Skeletal muscle cell (primary cell): ENCODE measurements around the gene BACH1.
"Not testable (repeated sequence)": the region's sequence is repeated elsewhere in the genome, so short reads cannot be mapped to it uniquely, and the experiment has no call there.

Experiments
- DNase-seq: peaks from one replicate; pipeline ENCODE4 v3.0.0-alpha.2; 2010; ENCODE audit warnings: low read depth
- H3K4me3 ChIP-seq: 2 replicates; pipeline ENCODE4 v1.5.1; 2011; ENCODE audit warnings: low read depth, mild to moderate bottlenecking, control low read depth, low read length, moderate library complexity

The BACH1 gene

DNA sequence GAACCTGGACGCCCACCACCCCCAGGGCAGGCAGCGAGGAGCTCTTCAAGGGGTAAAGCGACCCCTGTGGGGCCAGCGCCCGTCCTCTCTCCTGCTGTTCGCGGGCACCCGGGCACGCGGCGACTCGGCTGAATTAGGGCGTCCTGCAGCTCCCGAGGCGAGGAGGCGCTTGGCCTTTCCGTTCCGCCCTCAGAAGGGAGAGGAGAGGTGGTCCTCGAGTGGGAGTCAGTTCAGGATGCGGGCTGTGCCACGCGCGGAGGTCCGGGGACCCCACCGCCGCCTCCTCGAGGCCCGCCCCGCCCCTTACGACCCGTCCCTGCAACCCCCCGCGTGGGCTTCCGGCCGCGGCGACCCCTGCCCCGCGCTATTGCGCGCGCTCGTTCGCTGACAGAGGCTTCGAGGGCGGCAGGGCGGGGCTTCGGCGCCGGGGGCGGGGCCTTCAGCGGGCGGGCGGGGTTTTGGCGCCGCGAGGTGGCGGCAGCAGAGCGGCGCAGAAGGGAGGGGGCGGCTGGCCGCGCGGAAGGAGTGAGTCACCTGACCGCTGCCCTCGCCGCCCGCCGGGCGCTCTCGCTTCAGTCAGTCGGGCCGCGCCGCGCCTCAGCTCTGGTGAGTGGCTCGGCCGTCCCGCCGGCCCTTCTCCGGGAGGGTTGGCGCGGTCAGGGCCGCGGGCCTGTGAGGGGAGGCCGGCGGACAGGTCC, at the start of gene BACH1:
Gene BACH1, plus strand, starts transcription at position 575 of the 698 bp plus-strand sequence. CDS start 22,359 bp downstream, outside the sequence.
- DNase-seq: peak; percentile 82
- H3K4me3 ChIP-seq: peak within 1 kb of the TSS; percentile 76

DNA sequence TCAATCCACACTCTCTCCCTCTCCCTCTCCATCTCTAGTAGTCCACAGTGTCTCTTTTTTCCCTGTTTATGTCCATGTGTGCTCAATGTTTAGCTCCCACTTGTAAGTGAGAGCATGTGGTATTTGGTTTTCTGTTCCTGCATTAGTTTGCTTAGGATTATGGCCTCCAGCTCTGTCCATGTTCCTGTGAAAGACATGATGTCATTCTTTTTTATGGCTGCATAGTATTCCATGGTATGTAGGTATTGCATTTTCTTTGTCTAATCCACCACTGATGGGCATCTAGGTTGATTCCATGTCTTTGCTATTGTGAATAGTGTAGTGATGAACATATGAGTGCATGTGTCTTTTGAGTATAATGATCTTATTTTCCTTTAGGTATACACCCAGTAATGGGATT, 49.4 kb upstream of the BACH1 start:
- DNase-seq, H3K4me3 ChIP-seq: not testable (repeated sequence)

DNA sequence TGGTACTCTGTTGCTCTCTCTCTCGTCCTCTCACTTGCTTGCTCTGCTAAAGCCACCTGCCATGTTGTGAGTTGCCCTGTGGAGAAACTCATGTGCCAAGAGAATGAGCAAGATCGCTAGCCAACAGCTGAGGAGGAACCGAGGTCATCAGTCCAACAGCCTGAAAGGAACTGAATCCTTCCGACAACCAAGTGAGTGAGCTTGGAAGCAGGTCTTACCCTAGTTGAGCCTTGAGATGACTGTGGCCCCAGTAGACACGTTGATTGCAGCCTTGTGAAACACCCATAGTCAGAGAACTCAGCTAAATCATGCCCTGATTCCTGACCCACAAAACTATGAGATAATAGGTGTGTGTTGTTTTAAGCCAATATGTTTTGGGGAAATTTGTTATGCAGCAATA, 48.1 kb upstream of the BACH1 start:
- DNase-seq: no peak

DNA sequence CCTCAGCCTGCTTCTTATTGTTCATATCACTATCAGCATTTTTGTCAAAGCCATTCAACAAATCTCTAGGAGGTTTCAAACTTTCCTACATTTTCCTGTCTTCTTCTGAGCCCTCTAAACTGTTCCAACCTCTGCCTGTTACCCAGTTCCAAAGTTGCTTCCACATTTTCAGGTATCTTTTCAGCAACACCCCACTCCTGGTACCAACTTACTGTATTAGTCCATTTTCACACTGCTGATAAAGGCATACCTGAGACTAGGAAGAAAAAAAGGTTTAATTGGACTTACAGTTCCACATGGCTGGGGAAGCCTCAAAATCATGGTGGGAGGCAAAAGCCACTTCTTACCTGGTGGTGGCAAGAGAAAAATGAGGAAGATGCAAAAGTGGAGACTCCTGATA, 44.9 kb upstream of the BACH1 start:
- not testable (repeated sequence) for H3K4me3 ChIP-seq, DNase-seq

More for the DNA sequence above, 48.1 kb upstream of the BACH1 start:
- no peak overlapping the region for H3K4me3 ChIP-seq

DNA sequence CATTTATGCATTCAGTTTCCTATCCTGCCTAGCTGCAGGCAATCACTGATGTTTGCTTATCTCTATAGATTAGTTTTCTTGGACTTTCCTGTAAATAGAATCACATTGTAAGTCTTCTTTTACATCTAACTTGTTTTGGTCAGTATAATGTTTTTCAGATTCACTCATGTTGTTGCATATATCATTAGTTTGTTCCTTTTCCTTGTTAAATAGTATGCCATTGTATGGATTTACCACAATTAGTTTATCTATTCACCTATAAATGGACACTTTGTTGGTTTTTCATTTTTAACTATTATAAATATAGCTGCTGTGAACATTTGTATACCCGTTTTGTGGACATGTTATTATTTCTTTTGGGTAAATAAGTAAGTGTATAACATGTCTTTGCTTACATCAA, 44.2 kb upstream of the BACH1 start:
- H3K4me3 ChIP-seq: no peak overlapping the region
- DNase-seq: no peak

DNA sequence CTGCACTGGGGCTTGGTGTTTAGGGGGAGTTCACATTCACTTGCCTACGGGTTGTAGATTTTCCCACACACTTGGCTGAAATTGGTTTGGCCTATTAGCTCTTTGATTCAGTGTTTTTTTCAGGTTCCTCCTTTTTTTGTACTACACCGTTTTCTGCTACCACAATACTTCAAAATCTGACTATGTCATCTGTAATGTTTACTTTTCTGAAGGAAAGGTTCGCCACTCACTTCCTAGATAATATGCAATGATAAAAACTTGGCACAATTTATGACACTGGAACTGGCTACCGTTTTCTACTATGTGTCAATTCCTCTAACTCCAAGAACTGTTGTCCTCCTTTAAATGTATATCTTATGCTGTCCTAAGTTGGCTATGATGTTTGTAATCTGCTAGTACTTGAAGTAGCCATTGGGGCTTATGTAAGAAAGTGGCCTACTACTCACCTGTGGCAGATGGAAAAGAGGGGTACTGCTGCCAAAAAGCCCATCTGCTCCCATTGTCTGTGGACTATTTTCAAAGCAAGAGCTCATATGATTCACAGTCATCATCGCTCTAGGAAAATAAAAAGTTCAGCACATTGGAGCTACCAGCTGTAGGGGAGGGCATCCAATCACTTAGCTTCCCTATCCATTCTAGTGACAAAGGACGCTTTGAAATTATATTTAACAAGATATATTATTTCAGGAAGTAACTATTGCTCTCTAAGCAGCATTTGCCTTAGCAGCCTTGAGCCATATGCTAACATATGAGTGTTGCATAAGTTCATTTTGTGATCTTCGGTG, 42.4 kb upstream of the BACH1 start:
- no peak for DNase-seq

DNA sequence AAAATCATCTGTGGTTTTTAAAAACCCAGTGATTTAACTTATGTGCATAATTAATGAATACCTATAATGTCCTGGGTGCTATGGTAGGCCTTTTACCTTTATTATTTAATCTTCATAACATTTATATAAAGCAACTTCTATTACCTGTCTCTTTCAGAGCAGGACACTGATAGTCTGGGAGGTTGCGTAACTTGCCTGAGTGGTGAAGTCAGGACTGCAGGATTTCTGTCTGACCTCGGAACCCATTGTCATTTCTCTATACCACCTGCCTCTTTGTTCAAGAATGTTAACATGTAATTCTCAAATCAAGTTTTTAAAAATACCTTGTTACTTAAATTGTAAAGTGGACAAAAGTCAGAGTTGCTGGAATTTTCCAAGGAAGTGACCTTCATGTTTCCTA, 41.0 kb upstream of the BACH1 start:
- DNase-seq: no peak
- H3K4me3 ChIP-seq: no peak overlapping the region

More for the DNA sequence above, 42.4 kb upstream of the BACH1 start:
- no peak overlapping the region for H3K4me3 ChIP-seq

DNA sequence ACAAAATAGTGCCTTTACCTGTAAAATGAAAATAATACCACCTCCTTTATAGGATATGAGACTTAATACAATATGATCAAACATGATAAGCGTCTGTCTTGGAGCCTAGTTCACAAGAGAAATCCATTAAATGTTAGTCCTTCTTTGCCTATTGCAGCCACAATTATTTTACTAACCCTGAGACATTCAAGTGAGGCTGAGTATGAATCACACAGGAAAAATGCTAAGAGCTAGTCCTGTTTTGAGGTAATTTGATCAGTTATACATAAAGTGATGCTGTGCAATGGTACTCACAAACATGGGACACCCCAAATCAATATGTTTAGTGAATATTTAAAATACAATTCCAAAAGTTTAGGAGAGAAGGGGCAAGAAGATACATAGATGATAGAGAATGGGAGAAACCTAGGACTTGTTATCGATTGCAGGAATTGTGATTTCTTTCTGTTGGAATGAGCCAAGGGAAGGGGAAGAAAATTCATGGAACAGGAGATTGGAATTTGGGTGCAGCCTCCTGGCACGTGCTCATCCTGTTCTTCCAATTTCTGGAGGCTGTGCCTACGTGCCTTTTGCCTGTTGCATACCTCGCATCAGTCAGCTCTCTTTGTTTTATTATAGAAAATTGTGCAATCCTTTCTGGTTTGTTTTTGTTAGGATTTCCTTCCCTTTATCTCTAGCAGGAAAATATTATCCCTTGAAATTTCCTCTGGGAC, 39.9 kb upstream of the BACH1 start:
- H3K4me3 ChIP-seq: no peak overlapping the region
- no peak for DNase-seq

DNA sequence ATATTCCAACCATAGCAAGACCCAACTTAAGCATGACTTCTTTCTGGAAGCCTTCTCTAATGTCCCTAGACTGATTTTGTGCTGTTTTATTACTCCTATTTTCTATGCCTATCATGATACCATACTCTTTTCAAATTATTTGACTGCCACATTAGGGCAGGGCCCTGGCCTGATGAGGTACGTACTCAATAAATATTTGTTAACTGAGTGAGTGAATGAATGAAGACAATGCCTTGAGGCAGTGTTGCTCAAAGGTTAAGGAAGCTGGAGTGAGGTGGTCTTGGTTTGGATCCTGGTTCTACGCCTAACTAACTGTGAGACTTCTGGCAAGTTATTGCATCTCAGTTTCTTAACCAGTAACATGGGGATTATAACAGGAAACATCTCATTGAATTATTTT, 38.3 kb upstream of the BACH1 start:
- no peak for DNase-seq
- no peak overlapping the region for H3K4me3 ChIP-seq

DNA sequence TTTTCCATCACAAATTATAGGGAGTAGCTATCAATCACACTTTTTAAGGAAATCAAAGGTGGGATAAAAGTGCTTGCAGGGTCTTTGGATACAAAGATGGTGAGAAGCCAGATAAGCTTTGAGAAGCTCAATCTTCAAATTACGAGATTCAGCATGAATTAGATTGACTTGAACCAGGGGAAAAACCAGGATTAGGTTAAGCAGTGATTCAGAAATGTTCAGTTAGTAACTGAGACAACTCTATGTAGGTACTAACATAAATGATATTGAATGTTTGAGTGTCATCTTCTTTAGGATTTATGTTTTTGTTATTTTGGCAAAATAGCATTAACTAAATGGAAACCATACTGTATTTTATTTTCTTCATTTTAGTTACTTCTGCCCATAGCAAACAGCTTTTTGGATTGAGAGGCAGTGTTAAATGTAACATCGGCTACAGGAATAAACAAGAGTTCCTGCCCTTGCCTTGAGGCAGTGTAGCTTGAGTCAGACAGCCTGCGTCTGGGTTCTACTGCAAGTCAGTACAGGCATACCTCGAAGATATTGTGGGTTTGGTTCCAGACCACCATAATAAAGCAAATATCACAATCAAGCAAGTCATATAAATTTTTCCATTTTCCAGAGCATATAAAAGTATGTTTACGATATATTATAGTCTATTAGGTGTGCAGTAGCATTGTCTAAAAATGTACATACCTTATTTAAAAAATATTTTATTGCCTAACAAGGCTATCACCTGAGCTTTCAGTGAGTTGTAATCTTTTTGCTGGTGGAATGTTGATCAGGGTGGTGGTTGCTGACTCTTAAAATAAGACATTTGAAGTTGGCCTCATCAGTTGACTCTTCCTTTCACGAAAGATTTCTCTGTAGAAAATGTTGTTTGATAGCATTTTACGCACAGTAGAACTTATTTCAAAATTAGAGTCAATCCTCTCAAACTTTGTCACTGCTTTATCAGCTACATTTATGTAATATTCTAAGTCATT, 36.9 kb upstream of the BACH1 start:
- DNase-seq: no peak
- no peak overlapping the region for H3K4me3 ChIP-seq

DNA sequence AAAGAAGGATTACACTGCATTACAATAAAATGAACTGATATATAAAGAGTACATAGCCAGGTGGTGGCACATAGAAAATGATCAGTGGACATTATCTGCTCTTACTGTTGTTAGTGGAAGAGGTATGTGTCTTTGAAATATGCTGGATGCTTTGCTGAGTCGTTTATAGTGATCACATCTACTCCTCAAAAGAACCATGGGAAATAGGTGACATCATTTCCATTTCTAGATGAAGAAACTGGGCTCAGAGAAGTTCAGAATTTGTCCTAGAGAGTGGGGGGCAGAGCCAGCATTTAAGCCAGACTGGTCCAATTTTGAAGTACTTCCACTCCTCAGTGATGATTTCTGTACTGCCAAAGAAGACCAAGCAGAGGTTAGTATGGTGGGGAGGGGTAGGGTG, 34.0 kb upstream of the BACH1 start:
- no peak overlapping the region for H3K4me3 ChIP-seq
- no peak for DNase-seq

DNA sequence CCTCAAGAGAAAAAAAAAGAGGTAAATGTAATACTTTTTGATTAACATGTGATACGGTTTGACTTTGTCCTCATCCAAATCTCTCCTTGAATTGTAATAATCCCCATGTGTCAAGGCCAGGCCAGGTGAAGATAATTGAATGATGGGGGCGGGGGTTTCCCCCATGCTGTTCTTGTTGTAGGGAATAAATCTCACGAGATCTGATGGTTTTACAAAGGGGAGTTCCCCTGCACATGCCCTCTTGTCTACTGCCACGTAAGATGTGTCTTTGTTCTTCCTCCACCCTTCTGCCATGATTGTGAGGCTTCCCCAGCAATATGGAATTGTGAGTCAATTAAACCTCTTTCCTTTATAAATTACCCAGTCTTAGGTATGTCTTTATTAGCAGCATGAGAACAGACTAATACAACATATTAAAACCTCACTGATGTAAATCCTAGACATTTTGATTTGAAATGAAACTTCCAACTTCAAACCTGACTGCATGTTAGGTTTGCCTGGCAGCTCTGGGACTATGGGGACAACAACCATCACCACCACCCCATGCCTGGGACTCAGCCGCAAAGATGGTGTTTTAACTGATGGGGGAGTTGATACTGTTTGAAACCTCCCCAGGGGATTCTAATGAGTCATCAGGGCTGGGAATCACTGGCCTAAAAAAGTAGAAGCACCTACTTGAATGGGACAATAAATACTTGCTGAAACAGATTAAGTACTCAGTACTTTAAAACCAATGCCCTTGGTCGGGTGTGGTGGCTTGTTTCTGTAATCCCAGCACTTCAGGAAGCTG, 32.8 kb upstream of the BACH1 start:
- no peak for DNase-seq

DNA sequence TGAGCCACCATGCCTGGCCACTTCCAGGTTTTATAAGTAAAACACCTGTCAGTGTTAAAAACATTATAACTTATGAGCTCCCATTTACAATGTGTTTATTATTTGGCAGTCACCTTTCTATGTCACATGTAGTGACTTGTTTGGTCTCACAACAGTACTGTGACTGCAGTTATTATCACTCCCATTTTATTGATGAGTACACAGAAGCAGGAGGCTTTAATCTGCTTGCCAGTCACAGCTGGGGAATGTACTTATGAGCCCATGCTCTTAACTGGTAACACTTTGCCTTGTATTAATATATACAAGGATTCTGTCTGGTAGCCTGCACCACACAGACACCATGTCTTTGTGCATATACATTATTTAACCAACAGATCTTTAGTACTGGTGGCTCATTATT, 31.1 kb upstream of the BACH1 start:
- no peak for DNase-seq
- no peak overlapping the region for H3K4me3 ChIP-seq

More for the DNA sequence above, 32.8 kb upstream of the BACH1 start:
- no peak overlapping the region for H3K4me3 ChIP-seq

DNA sequence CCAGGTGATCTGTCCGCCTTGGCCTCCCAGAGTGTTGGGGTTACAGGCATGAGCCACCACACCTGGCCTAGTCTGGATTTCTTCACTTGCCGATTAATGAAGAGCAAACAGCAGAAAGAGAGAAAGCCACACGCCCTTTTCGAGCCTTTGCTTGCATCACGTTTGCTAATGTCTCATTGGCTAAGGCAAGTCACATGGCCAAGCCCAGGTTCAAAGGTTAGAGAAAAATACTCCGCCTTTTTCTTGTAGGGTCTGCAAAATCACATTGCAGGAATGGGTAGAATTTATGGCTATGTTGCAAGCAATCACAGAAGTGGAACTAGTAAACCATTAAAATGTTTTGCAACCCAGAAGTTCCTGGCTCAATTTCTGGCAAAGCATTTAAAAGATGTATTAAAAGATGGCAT, 26.8 kb upstream of the BACH1 start:
- DNase-seq: no peak
- H3K4me3 ChIP-seq: no peak overlapping the region

DNA sequence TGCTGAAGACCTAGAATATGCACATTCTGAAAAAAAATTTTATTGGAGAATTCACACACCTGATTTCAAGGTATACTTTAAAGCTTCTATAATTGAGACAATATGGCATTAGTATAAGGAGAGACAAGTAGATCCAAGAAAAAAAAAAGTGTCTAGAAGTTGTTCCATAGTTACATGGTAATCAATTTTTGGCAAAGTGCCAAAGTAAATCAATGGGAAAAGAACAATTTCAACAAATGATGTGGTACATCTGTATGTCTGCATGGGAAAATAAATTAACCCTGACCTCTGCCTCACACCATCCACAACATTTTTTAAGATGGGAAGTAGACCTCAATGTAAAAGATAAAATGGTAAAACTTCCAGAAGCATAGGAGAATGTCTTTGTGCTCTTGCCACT, 21.3 kb upstream of the BACH1 start:
- DNase-seq: no peak
- no peak overlapping the region for H3K4me3 ChIP-seq

DNA sequence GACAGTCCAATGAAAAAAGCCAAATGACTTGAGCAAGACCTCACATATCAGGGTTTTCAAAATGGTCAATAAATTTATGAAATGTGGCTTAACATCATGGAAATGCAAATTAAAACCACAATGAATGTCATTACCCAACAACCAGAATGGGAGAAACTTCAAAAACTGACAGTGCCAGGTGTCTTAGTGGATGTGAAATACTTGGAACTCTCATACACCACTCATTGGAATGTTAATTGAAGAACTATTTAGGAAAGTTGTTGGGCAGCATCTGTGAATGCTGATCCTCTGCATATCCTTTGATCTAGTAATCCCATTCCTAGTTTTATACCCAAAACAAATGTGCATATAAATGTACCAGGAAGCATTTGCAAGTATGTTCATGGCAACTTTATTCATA, 19.2 kb upstream of the BACH1 start:
- DNase-seq: no peak
- H3K4me3 ChIP-seq: no peak overlapping the region

DNA sequence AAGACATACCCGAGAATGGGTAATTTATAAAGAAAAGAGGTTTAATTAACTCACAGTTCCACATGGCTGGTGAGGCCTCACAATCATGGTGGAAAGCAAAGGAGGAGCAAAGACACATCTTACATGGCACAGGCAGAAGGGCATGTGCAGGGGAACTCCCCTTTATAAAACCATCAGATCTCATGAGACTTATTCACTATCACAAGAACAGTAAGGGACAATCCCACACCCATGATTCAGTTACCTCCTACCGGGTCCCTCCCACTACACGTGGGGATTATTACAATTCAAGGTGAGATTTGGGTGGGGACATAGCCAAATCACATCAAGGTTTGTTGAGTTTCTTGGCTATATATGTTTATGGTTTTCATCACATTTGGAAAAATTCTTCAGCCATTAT, 16.9 kb upstream of the BACH1 start:
- not testable (repeated sequence) for H3K4me3 ChIP-seq, DNase-seq

DNA sequence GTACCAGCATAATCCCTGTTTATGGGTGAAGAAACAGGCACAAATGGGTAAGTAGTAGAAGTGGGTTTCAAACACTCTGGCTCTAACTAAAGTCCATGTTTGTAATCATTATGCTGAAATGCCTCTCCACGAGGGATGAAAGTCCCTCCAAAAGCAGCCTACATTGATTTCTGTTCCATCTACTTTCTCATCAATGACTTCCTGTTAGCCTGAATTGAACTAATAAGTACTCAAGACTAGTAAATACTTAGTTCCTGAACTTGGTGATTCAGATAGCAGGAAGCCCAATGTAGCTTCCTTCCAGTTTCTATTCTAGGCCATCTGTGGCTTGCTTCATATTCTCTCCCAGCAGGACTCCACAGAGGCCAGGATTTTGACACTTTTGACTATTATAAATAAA, 11.3 kb upstream of the BACH1 start:
- H3K4me3 ChIP-seq: no peak overlapping the region
- no peak for DNase-seq
